GM06990 (cell line): ENCODE results near the gene PLPP1.

Experiments used
- DNase-seq: peaks from one replicate; pipeline ENCODE4 v3.0.0-alpha.2; 2011; ENCODE audit not compliant: insufficient read length; ENCODE audit errors: extremely low read depth
- H3K27me3 ChIP-seq: replicated peaks from 2 replicates; pipeline ENCODE4 v1.6.0; 2011; ENCODE audit warnings: low read length; ENCODE audit not compliant: control insufficient read depth, insufficient read depth
- H3K36me3 ChIP-seq: 2 replicates; pipeline ENCODE4 v1.5.1; 2011; ENCODE audit warnings: low read length; ENCODE audit not compliant: control insufficient read depth, insufficient read depth
- H3K4me3 ChIP-seq: replicated peaks from 2 replicates; pipeline ENCODE4 v1.5.1; 2011; ENCODE audit warnings: low read depth, mild to moderate bottlenecking, control low read depth, low read length
- CTCF ChIP-seq: IDR thresholded peaks from 2 replicates; pipeline ENCODE4 v1.5.1; 2011; ENCODE audit warnings: low read length, control low read depth, mild to moderate bottlenecking, inconsistent platforms; ENCODE audit not compliant: insufficient read depth, poor library complexity, severe bottlenecking

PLPP1 gene

GRCh38 chr5:55558484-55558883, 23.7 kb upstream of the PLPP1 start:
- no peaks in the 10 kb centered on the region for H3K27me3 ChIP-seq
- H3K4me3 ChIP-seq: no peak overlapping the region
- H3K36me3 ChIP-seq: no peaks in the 10 kb centered on the region
- DNase-seq: no peak
- TF ChIP-seq CTCF: no peak

GRCh38 chr5:55557123-55557522, 22.4 kb upstream of the PLPP1 start:
- no peaks in the 10 kb centered on the region for H3K36me3 ChIP-seq
- DNase-seq: no peak
- H3K27me3 ChIP-seq: no peaks in the 10 kb centered on the region
- no peak overlapping the region for H3K4me3 ChIP-seq
- no peak for TF ChIP-seq CTCF

- no peak for DNase-seq
- H3K27me3 ChIP-seq: no peaks in the 10 kb centered on the region
- no peak for TF ChIP-seq CTCF
Measured at GRCh38 chr5:55554585-55555202, 19.9 kb upstream of the PLPP1 start.

GRCh38 chr5:55551904-55552303, 17.1 kb upstream of the PLPP1 start:
- Histone ChIP-seq H3K36me3 (no peaks in the 10 kb centered on the region), H3K4me3 (no peak overlapping the region), H3K27me3 (no peaks in the 10 kb centered on the region)
- DNase-seq: no peak
- no peak for TF ChIP-seq CTCF

More at GRCh38 chr5:55554585-55555202, 19.9 kb upstream of the PLPP1 start:
- Histone ChIP-seq H3K36me3 (no peaks in the 10 kb centered on the region), H3K4me3 (no peak overlapping the region)

- no peak for TF ChIP-seq CTCF
- no peaks in the 10 kb centered on the region for H3K27me3 ChIP-seq
- no peak overlapping the region for H3K4me3 ChIP-seq
- H3K36me3 ChIP-seq: no peaks in the 10 kb centered on the region
- DNase-seq: no peak
Measured at GRCh38 chr5:55551358-55551757, 16.6 kb upstream of the PLPP1 start.

GRCh38 chr5:55547781-55548180, 13.0 kb upstream of the PLPP1 start:
- no peaks in the 10 kb centered on the region for H3K27me3 ChIP-seq
- H3K36me3 ChIP-seq: no peaks in the 10 kb centered on the region
- no peak overlapping the region for H3K4me3 ChIP-seq
- DNase-seq: no peak
- no peak for TF ChIP-seq CTCF
